EL (cell line): ENCODE measurements around the gene DCUN1D2.
"Not testable (repeated sequence)": the region's sequence is repeated elsewhere in the genome, so short reads cannot be mapped to it uniquely, and the experiment has no call there.

Experiments
- DNase-seq: peaks from one replicate; pipeline ENCODE4 v3.0.0-alpha.2; 2016

The DCUN1D2 gene

GRCh38 chr13:113443991-113444390, 46.5 kb downstream of the DCUN1D2 start:
- no peak for DNase-seq

GRCh38 chr13:113442985-113443362, 47.5 kb downstream of the DCUN1D2 start:
- no peak for DNase-seq

GRCh38 chr13:113442354-113442984, 48.0 kb downstream of the DCUN1D2 start:
- DNase-seq = no peak

GRCh38 chr13:113441661-113442060, 48.9 kb downstream of the DCUN1D2 start:
- no peak for DNase-seq

- peak; percentile 12 for DNase-seq
Observed at GRCh38 chr13:113437408-113438010, 53.0 kb downstream of the DCUN1D2 start.

- DNase-seq = not testable (repeated sequence)
Observed at GRCh38 chr13:113436866-113437265, 53.6 kb downstream of the DCUN1D2 start.

- not testable (repeated sequence) for DNase-seq
Observed at GRCh38 chr13:113435907-113436306, 54.6 kb downstream of the DCUN1D2 start.

GRCh38 chr13:113433391-113433916, 57.1 kb downstream of the DCUN1D2 start:
- no peak for DNase-seq

- DNase-seq = no peak
Observed at GRCh38 chr13:113432506-113433270, 57.8 kb downstream of the DCUN1D2 start.

- no peak for DNase-seq
Observed at GRCh38 chr13:113431171-113431570, 59.3 kb downstream of the DCUN1D2 start.

- no peak for DNase-seq
Observed at GRCh38 chr13:113430378-113431110, 60.0 kb downstream of the DCUN1D2 start.

GRCh38 chr13:113429608-113429985, 60.9 kb downstream of the DCUN1D2 start:
- no peak for DNase-seq

GRCh38 chr13:113428871-113429607, 61.5 kb downstream of the DCUN1D2 start:
- no peak for DNase-seq

- no peak for DNase-seq
Observed at GRCh38 chr13:113428469-113428865, 62.0 kb downstream of the DCUN1D2 start.

- no peak for DNase-seq
Observed at GRCh38 chr13:113427562-113428468, 62.7 kb downstream of the DCUN1D2 start.

- DNase-seq = no peak
Observed at GRCh38 chr13:113426591-113426986, 63.9 kb downstream of the DCUN1D2 start.

GRCh38 chr13:113425941-113426590, 64.4 kb downstream of the DCUN1D2 start:
- no peak for DNase-seq

GRCh38 chr13:113423520-113424163, 66.9 kb downstream of the DCUN1D2 start:
- DNase-seq = no peak

GRCh38 chr13:113422807-113423519, 67.5 kb downstream of the DCUN1D2 start:
- DNase-seq = no peak
